Karpas-422 (cell line): ENCODE results near the gene GLYAT. TPM values are rescaled to one million over a fixed set of nuclear protein-coding genes. Genes with fewer than 3 reads are reported as not detected.

ENCODE experiments used
- DNase-seq: peaks from one replicate; pipeline ENCODE4 v3.0.0-alpha.2; 2015
- H2AFZ ChIP-seq: fragments of 200-600 bp; sonication (generic); 2 replicates; pipeline ENCODE4 v1.6.1; 2014; ENCODE audit warnings: antibody characterized with exemption, low read length, mixed read lengths
- H3K27ac ChIP-seq: fragments of 200-600 bp; sonication (generic); 2 replicates; pipeline ENCODE4 v1.5.1; 2014; ENCODE audit warnings: mild to moderate bottlenecking, low read length, moderate library complexity
- H3K27me3 ChIP-seq: fragments of 200-600 bp; sonication (generic); 2 replicates; pipeline ENCODE4 v1.6.1; 2014; ENCODE audit warnings: low read length, mixed read lengths
- H3K36me3 ChIP-seq: fragments of 200-600 bp; sonication (generic); 2 replicates; pipeline ENCODE4 v1.6.1; 2014; ENCODE audit warnings: low read length, mixed read lengths; ENCODE audit not compliant: insufficient read depth
- H3K4me1 ChIP-seq: fragments of 200-600 bp; sonication (generic); 2 replicates; pipeline ENCODE4 v1.6.1; 2014; ENCODE audit warnings: mild to moderate bottlenecking, low read length, mixed read lengths
- H3K4me2 ChIP-seq: fragments of 200-600 bp; sonication (generic); 2 replicates; pipeline ENCODE4 v1.6.1; 2014; ENCODE audit warnings: low read length, low read depth, mild to moderate bottlenecking; ENCODE audit not compliant: poor library complexity, severe bottlenecking
- H3K4me3 ChIP-seq: fragments of 200-600 bp; sonication (generic); 2 replicates; pipeline ENCODE4 v1.5.1; 2014; ENCODE audit warnings: mild to moderate bottlenecking, antibody characterized with exemption, low read length, mixed read lengths
- H3K79me2 ChIP-seq: fragments of 200-600 bp; sonication (generic); 2 replicates; pipeline ENCODE4 v1.6.1; 2014; ENCODE audit warnings: mild to moderate bottlenecking, low read length, mixed read lengths
- H3K9ac ChIP-seq: fragments of 200-600 bp; sonication (generic); 2 replicates; pipeline ENCODE4 v1.6.0; 2014; ENCODE audit warnings: low read length
- H3K9me2 ChIP-seq: fragments of 200-600 bp; sonication (generic), shearing (Covaris generic); replicated peaks from 2 replicates; pipeline ENCODE4 v1.6.0; 2014; ENCODE audit warnings: mild to moderate bottlenecking, low read length, moderate library complexity; ENCODE audit not compliant: insufficient read depth
- H3K9me3 ChIP-seq: fragments of 300-700, 200-600 bp; sonication (generic); 2 replicates; pipeline ENCODE4 v1.6.1; 2014; ENCODE audit warnings: low read length, mixed read lengths
- H4K20me1 ChIP-seq: fragments of 200-600 bp; sonication (generic); 2 replicates; pipeline ENCODE4 v1.6.1; 2014; ENCODE audit warnings: mild to moderate bottlenecking, antibody characterized with exemption, low read length, low read depth; ENCODE audit not compliant: insufficient read depth
- total RNA-seq: library from RNA; depleted of rRNA; stranded (reverse); fragments of >200 nt; shearing (Covaris generic); gene quantifications from 2 replicates; pipeline ENCODE4 v1.2.3, GENCODE V29; 2014; ENCODE audit warnings: low replicate concordance

GLYAT gene
- total RNA-seq, 1 experiment from 2014 or later = not detected

GRCh38 chr11:58772329-58773285, 40.9 kb upstream of the GLYAT start:
- no peak overlapping the region for H3K4me2 ChIP-seq
- H3K36me3 ChIP-seq = no peaks in the 10 kb centered on the region
- no peaks in the 10 kb centered on the region for H3K9me2 ChIP-seq
- no peak overlapping the region for H3K4me3 ChIP-seq
- no peaks in the 10 kb centered on the region for H3K27me3 ChIP-seq
- no peak overlapping the region for H2AFZ ChIP-seq
- no peak overlapping the region for H3K9ac ChIP-seq
- no peaks in the 10 kb centered on the region for H3K9me3 ChIP-seq
- no peaks in the 10 kb centered on the region for H4K20me1 ChIP-seq
- H3K79me2 ChIP-seq = no peaks in the 10 kb centered on the region
- H3K27ac ChIP-seq = no peak overlapping the region
- DNase-seq = no peak
- no peaks in the 10 kb centered on the region for H3K4me1 ChIP-seq

- Histone ChIP-seq H4K20me1 (no peaks in the 10 kb centered on the region), H2AFZ (no peak overlapping the region), H3K4me1 (no peaks in the 10 kb centered on the region), H3K27me3 (no peaks in the 10 kb centered on the region), H3K79me2 (no peaks in the 10 kb centered on the region), H3K4me2 (no peak overlapping the region), H3K36me3 (no peaks in the 10 kb centered on the region), H3K9me3 (no peaks in the 10 kb centered on the region), H3K9ac (no peak overlapping the region), H3K27ac (no peak overlapping the region), H3K9me2 (no peaks in the 10 kb centered on the region), H3K4me3 (no peak overlapping the region)
- no peak for DNase-seq
Measured at GRCh38 chr11:58771458-58771855, 39.7 kb upstream of the GLYAT start.

GRCh38 chr11:58770627-58771457, 39.1 kb upstream of the GLYAT start:
- Histone ChIP-seq H3K36me3 (no peaks in the 10 kb centered on the region), H3K4me3 (no peak overlapping the region), H3K4me2 (no peak overlapping the region), H3K4me1 (no peaks in the 10 kb centered on the region), H3K79me2 (no peaks in the 10 kb centered on the region), H3K9ac (no peak overlapping the region), H3K9me2 (no peaks in the 10 kb centered on the region), H3K9me3 (no peaks in the 10 kb centered on the region), H3K27ac (no peak overlapping the region), H3K27me3 (no peaks in the 10 kb centered on the region), H2AFZ (no peak overlapping the region), H4K20me1 (no peaks in the 10 kb centered on the region)
- DNase-seq = no peak

- H3K9ac ChIP-seq = no peak overlapping the region
- H4K20me1 ChIP-seq = no peaks in the 10 kb centered on the region
- H3K4me1 ChIP-seq = no peaks in the 10 kb centered on the region
- no peak overlapping the region for H3K4me3 ChIP-seq
- no peaks in the 10 kb centered on the region for H3K9me2 ChIP-seq
- no peak overlapping the region for H2AFZ ChIP-seq
- H3K9me3 ChIP-seq = no peaks in the 10 kb centered on the region
- H3K36me3 ChIP-seq = no peaks in the 10 kb centered on the region
- no peak overlapping the region for H3K27ac ChIP-seq
- DNase-seq = no peak
- no peaks in the 10 kb centered on the region for H3K79me2 ChIP-seq
- H3K4me2 ChIP-seq = no peak overlapping the region
- no peaks in the 10 kb centered on the region for H3K27me3 ChIP-seq
Measured at GRCh38 chr11:58770166-58770565, 38.4 kb upstream of the GLYAT start.

- Histone ChIP-seq H3K27me3 (no peaks in the 10 kb centered on the region), H3K4me1 (no peaks in the 10 kb centered on the region), H2AFZ (no peak overlapping the region), H3K79me2 (no peaks in the 10 kb centered on the region), H3K4me3 (no peak overlapping the region), H3K27ac (no peak overlapping the region), H4K20me1 (no peaks in the 10 kb centered on the region), H3K4me2 (no peak overlapping the region), H3K9me3 (no peaks in the 10 kb centered on the region), H3K36me3 (no peaks in the 10 kb centered on the region), H3K9me2 (no peaks in the 10 kb centered on the region), H3K9ac (no peak overlapping the region)
- DNase-seq = no peak
Measured at GRCh38 chr11:58769308-58769707, 37.6 kb upstream of the GLYAT start.

- Histone ChIP-seq H3K9ac (no peak overlapping the region), H3K4me1 (no peaks in the 10 kb centered on the region), H3K9me2 (no peaks in the 10 kb centered on the region), H2AFZ (no peak overlapping the region), H3K4me3 (no peak overlapping the region), H3K79me2 (no peaks in the 10 kb centered on the region), H3K4me2 (no peak overlapping the region), H3K9me3 (no peaks in the 10 kb centered on the region), H3K27me3 (no peaks in the 10 kb centered on the region), H3K36me3 (no peaks in the 10 kb centered on the region), H3K27ac (no peak overlapping the region), H4K20me1 (no peaks in the 10 kb centered on the region)
- DNase-seq = no peak
Measured at GRCh38 chr11:58768137-58768536, 36.4 kb upstream of the GLYAT start.

- Histone ChIP-seq H2AFZ (no peak overlapping the region), H3K4me1 (no peaks in the 10 kb centered on the region), H3K27me3 (no peaks in the 10 kb centered on the region), H4K20me1 (no peaks in the 10 kb centered on the region), H3K9me2 (no peaks in the 10 kb centered on the region), H3K79me2 (no peaks in the 10 kb centered on the region), H3K27ac (no peak overlapping the region), H3K4me3 (no peak overlapping the region), H3K36me3 (no peaks in the 10 kb centered on the region), H3K4me2 (no peak overlapping the region), H3K9ac (no peak overlapping the region), H3K9me3 (no peaks in the 10 kb centered on the region)
- DNase-seq = no peak
Measured at GRCh38 chr11:58765078-58765477, 33.3 kb upstream of the GLYAT start.

- H3K4me2 ChIP-seq = no peak overlapping the region
- H3K27ac ChIP-seq = no peak overlapping the region
- no peak for DNase-seq
- H3K4me1 ChIP-seq = no peaks in the 10 kb centered on the region
- H3K27me3 ChIP-seq = no peaks in the 10 kb centered on the region
- no peaks in the 10 kb centered on the region for H3K36me3 ChIP-seq
- H3K9ac ChIP-seq = no peak overlapping the region
- no peaks in the 10 kb centered on the region for H4K20me1 ChIP-seq
- H3K4me3 ChIP-seq = no peak overlapping the region
- no peaks in the 10 kb centered on the region for H3K79me2 ChIP-seq
- no peaks in the 10 kb centered on the region for H3K9me2 ChIP-seq
- H2AFZ ChIP-seq = no peak overlapping the region
- H3K9me3 ChIP-seq = no peaks in the 10 kb centered on the region
Measured at GRCh38 chr11:58763120-58763490, 31.4 kb upstream of the GLYAT start.
